GM18909 (cell line): Measurements from ENCODE around the gene HPS5.
A peak's percentile ranks its signal among the peaks of the same experiment; 100 is the strongest.

Experiments used
- ATAC-seq: cut with Tn5 transposase; IDR thresholded peaks from one replicate; pipeline ENCODE4 v1.9.1; 2021; ENCODE audit warnings: mild to moderate bottlenecking; ENCODE audit not compliant: unreplicated experiment, poor library complexity

HPS5 gene

DNA sequence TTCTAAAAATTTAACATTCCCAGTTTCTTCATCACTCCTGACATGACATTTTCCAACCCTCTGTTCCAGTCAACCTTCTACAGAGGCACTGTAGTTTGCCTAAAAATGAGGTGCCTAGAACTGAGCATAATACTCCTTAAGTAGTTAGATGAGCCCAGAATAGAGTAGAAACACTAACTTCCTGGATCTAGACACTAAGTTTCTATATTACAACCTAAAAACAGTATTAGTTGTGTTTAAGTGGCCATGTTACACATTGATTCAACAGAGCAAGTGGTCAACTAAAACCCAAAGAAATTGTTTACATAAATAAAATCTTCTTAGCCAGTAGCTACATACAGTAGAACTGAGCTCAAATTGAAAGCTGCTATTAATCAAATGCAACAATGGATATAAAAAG is 1.3 kb downstream of the HPS5 start:
- ATAC-seq: no peak

DNA sequence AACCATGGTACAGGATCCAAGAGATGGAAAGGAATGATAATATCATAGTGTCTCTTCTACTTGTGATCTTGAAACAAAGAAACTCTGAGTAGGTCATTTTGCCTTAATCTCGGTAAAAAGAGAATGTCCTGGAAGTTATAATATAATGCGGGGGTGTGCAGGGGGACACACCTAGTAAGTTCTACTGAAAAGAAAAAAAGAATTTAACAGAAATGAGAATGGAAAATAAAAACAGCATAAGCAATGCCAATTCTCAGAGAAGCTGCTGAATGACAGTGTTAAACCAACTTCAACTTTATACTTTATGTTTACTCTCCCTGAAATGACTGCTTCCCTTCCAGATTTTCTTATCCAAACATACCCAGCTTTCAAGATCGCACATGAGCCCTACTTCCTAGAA is 2.0 kb downstream of the HPS5 start:
- no peak for ATAC-seq

DNA sequence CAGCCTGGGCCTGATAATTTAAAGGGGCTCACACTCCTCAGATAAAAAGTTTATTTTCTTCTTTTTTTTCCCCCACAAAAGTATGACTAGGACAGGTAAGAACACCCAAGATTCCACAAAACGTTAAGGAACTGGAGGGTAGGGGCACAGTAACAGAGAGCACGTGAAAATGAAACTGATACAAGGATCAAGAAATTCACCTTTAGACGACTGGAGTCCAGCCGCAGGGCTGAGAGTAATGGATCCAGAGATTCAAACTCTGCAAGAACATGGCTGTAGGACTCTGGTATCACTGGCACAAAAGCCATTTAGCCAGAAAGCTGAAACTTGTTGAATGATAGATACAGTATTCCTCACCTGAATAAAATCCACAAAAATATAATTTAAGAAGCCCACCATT is 4.4 kb downstream of the HPS5 start:
- ATAC-seq: no peak

DNA sequence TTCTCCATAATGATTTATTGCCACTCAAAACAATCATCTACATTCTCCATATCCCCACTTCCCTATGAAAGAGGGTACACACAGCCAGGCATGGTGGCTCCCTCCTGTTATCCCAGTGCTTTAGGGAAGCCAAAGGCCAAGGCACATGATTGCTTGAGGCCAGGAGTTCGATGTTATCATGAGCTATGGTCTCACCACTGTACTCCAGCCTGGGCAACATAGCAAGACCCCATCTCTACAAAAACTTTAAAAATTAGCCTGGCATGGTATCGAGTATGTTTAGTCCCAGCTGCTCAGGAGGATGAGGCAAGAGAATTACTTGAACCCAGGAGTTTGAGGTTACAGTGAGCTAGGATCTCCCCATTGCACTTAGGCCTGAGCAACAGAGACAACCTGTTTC is 6.0 kb downstream of the HPS5 start:
- no peak for ATAC-seq

DNA sequence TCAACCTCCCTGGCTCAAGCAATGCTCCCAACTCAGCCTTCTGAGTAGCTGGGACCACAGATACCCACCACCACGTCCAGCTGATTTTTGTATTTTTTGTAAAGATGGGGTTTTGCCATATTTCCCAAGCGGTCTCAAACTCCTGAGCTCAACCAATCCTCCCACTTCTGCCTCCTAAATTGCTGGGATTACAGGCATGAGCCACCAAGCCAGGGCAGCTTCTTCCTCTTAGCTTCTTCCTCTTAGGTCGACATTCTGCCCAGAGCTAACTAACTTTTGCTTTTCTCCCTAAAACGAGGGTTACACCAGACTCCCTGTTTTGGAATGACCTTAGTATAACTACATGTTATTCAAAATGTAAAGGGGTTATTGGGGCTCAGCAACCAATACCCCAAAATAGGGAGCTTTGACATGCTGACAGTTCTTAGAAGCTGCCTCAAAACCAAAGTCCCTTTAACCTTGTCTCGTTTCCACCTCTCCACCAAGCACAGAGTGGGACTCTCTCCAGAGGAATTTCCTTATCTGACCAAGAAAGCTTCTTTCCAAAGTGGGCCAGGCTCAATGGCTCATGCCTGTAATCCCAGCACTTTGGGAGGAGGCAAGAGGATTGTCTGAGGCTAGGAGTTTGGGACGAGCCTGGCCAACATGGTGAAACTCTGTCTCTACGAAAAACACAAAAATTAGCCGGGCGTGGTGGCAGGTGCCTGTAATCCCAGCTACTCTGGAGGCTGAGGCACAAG is 7.0 kb downstream of the HPS5 start:
- ATAC-seq: no peak

DNA sequence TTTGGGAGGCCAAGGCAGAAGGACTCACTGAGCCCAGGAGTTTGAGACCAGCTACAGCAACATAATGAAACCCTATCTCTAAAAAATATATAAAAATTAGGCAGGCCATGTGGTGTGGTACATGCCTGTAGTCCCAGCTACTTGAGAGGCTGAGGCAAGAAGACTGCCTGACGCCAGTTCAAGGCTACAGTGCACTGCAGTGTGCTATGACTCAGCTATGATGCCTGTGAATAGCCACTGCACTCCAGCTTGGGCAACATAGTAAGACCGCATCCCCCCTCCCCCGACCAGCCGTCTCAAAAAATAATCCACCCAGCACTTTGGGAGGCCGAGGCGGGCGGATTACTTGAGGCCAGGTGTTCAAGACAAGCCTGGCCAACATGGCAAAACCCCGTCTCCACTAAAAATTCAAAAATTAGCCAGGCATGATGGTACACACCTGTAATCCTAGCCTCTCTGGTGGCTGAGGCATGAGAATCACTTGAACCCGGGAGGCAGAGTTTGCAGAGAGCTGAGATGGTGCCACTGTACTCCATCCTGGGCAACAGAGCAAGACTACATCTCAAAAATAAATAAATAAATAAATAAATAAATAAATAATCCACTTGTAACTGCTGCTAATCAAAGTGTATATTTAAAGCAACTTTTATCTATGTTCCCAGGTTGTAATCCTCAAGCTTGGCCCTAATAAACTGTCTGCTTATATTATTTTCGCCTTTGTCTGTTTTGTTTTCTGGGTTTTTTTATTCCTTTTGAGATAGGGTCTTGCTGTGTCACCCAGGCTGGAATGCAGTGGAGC is 7.8 kb downstream of the HPS5 start:
- ATAC-seq: no peak

DNA sequence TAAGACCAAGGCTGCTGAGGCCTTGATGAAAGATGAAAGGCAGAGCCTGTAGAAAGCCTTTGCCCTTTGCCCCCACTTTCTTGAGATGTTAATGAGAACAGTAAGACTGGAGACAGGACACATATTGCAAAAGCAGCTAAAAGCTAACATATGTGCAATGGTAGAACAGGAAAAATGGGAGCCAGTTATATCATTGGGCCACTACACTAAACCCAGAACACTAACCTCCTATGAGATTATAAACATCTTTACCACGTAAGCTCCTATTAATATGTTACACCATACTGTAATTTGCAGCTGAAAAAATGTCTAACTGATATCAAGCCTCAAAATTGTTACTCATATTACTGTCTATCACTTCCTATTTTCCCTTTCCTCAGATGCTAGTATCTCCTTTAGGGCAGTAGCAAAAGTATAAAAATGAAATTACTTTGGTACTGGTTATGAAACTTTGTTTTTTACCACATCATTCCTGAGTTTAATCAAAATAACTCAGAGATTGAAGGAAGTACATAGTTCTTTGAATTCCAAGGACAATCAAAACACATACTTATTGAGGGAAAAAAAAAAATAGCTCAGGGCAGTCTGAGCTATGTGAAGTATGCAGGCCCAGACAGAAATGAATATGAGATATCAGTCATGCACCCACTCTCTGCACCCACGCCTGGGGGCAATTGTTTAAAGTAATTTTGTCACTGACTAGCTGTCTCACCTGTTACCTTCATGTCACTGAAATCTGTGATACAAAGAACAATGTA is 9.1 kb downstream of the HPS5 start:
- no peak for ATAC-seq

DNA sequence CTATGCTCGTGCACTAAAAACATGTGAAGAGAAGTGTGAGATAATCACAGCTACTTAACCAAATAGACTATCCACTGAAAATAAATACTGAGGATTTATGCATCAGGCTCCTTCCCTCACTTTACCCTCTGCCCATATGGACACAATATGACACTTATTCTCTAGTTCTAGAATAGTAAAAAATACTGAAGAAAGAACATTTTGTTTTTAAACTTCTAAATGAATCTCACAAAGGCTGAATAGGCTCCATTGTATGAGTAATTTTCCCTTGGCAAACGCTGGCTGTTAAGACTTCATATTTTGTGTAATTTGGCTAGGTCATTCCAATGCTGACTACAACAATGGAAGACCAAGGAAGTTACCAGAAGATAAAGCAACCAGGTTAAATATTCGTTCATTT is 9.9 kb downstream of the HPS5 start:
- ATAC-seq: no peak

DNA sequence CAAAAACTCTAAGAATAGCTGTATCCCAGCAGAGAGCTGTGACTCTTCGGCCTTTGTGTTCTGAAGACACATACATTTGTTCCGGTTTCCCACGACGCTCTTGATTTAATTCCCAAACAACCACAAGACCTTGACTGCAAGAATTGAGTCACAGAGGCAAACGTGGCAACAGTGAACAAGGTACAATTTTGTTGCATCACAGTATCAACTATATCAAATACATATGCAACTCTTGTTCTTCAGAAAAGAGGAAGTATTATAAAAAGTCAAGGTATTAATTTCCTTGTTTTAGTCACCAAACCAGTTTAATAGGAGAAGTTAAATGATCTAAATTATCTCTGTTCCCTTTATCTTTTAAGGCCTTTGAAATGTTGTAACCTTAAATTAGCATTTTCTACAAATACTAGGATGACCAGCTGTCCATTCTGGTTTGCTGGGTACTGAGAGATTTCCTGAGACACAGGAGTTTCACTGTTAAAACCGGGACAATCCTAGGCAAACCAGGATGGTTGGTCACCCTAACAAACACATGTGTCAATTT is 11.1 kb downstream of the HPS5 start:
- peak; percentile 66 for ATAC-seq

DNA sequence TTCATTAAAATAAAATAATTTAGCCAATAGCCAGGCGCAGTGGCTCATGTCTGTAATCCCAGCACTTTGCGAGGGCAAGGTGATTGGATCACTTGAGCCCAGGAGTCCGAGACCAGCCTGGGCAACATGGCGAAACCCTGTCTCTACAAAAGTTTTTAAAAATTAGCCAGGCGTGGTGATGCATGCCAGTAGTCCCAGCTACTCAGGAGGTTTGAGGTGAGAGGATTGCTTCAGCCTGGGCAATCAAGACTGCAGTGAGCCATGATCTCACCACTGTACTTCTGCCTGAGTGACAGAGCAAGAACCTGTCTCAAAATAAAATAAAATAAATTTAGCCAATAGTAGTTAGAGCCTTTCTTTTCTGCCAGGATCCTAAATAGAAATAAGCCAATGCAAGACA is 12.2 kb downstream of the HPS5 start:
- no peak for ATAC-seq

DNA sequence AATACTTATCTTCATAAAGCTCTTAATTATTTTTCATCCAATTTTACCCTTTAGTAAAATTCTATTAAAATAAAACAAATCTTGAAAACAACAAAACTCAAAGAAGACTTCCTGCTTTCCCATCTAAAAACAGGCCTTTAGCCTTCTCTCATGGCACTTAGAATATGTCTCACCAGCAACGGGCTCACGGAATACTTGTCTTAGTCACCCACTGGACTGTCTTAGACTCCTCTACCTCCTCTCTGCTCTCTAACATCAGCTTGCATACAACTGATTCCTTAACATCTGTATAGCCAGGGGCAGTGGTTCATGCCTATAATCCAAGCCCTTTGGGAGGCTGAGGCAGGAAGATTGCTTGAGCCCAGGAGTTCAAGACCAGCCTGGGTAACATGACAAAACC is 13.7 kb downstream of the HPS5 start:
- no peak for ATAC-seq

DNA sequence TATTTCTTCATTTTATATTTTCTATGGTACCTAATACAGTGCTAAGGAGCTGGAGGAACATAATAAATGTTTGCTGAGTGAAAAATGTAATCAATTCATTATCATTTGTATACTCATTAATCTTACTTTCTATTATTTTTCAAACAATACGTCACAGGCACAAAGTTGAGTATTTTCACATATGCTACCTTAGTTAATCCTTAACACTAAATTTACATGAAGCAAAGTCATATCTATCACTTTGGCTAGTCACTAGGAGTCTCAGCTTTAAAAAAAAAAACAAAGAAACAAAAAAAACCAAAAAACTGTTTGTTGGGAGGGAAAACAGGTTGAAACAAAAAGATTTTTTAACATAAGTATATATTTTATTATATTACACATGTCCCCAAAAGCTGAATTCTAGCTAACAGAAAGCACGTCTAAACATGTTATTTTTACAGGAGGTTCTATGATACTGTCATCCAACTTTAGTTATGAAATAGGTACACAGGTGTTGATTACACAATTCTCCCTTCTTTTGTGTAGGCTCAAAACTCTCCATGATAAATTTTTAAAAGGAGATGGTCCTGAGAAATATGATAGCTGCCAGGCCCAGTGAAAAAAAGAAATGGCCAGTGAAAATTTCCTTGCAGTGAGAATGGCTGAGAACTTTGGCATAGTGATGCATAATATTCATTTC is 14.3 kb downstream of the HPS5 start:
- ATAC-seq: no peak

DNA sequence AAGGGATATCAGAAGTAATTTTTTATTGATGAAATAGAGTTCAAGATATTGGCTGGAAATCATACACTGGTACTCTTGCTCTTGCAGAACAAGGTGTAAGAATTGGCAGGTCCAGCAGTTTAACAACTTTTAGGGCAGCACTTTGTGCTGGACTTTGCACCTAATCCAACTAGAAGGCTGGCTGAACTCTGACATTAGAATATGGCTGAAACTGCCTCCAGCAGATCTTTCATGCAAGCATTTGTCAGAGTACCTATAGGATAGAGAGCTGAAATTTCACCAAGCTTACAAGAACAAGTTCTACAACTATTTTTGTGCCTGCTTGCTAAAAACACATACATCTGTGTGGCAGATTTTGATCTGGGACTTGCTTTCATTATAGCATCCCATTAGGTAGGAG is 17.2 kb downstream of the HPS5 start:
- ATAC-seq: no peak

DNA sequence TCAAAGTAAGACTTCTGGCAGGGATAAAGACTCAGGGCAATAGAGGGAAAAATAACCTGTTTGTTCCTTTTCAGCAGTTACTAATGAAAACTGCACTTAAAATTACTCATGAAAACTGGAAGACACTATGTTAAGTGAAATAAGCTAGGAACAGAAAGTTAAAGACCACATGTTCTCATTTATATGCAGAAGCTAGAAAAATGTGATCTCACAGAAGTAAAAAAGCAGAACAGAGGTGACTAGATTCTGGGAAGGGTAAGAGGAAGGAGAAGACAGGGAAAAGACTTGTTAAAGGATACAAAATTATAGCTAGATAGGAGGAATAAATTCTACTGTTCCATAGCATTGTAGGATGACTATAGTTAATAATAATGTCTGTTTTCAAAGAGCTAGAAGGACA is 22.2 kb downstream of the HPS5 start:
- no peak for ATAC-seq

DNA sequence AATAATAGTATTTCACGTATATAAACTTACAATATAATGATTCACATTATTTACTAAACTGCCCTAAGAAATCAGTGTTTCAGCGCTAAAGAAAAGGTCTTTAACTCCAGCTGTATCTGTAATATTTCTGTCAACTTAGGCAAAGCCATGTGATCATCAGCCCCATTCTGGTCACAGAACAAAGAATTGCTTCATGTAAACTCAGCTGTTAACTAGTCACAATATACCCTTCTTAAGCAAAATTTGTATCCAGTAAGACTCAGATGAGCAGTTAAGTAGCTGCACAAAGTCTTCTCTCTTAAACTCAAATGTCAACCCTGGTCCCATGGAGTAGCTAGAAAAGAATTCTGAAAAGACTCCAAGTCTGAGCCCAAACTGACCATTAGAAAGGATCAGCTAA is 26.6 kb downstream of the HPS5 start:
- no peak for ATAC-seq

DNA sequence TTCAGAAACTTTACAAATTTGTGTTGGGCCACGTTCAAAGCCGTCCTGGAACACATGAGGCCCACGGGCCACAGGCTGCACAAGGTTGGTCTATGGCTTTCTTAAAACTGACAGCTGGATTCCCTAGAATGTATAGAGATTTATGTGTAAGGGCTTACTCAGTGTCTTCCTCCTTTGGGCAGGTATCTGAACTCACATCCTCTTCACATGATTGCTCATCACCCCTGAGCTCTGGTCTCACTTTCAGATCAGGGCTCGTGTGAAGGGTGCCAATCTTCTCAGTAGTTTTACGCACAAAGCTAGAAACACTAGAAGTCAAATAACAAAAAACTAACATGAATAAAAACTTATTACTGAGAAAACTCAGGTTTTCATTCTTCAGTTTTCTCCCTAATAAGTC is 27.1 kb downstream of the HPS5 start:
- peak; percentile 65 for ATAC-seq

DNA sequence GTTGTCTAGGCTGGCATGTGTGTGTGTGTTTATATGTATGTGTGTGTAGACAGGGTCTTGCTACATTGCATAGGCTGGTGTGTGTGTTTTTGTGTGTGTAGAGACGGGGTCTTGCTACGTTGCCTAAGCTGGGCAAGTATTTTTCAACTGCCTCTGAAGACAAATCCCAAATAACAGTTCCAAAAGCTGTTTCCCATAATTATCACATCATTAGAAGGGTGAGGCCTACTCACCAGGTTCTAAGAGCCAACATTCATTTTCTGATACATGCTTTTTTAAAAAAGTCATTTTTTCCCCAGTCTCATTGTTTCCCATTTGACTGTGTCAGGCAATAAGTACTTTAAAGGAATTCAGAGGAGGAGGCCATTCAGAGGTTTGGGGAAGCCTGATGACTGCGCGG is 33.0 kb downstream of the HPS5 start:
- ATAC-seq: no peak

DNA sequence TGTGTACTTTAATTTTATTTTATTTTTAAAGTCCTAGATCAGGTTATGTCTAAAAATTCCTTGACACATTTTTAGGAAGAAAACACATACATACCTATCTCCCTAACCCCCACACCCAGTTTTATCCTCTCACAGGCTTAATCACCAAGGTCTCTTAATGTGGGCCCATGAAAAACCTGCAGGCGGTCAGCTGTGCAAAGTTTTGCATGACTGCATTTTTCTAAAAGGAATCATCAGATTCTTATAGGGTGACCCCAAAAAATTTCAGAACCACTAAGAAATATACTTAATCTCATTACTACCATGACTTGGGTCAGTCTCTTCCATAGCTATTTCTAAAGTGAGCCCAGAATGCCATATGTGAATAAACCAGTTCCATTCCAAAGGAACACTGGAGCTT is 36.1 kb downstream of the HPS5 start:
- no peak for ATAC-seq

DNA sequence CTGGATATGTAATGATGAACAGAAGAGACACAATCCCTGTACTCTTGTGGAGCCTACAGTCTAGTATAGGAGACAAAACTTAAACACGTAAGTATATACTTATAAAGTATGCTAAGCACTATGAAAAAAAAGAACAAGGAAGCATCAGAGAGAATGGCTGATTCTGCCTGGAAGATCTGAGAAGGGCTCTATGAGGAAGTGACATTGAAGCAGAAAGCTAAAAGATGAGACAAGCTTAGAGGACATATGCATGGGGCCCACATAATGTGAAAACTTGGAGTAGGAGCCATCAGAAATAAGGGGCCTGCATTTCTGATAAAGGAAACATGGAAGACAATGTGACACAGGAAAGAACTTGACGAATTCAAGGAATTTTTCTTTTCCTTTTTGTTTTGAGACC is 39.3 kb downstream of the HPS5 start:
- no peak for ATAC-seq

DNA sequence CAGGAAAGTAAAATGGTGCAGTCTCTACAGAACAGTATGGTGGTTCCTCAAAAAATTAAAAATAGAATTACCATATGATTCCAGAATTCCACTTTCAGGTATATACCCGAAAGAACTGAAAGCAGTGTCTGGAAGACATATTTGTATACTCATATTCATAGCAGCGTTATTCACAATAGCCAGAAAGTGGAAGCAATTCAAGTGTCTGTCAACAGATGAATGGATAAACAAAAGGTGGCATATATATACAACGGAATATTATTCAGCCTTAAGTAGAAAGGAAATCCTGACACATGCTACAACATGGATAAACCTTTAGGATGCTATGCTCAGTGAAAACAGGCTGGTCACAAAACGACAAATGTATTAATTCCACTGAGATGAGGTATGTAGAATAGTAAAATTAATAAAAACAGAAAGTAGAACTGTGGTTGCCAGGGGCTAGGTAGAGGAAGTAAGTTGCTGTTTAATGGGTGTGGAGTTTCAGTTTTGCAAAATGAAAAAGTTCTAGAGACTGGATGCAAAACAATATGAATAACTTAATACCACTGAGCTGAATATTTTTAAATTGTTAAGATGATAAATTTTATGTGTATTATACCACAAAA is 41.4 kb downstream of the HPS5 start:
- peak; percentile 82 for ATAC-seq
